Effector CD8-positive, alpha-beta T cell (primary cell): Measurements from ENCODE around the gene PLD1.
"Not testable (repeated sequence)": the region's sequence is repeated elsewhere in the genome, so short reads cannot be mapped to it uniquely, and the experiment has no call there.

Source experiments
- DNase-seq: peaks from one replicate; lab custom pipeline; 2025; lab: John Stamatoyannopoulos, UW

PLD1 gene

DNA sequence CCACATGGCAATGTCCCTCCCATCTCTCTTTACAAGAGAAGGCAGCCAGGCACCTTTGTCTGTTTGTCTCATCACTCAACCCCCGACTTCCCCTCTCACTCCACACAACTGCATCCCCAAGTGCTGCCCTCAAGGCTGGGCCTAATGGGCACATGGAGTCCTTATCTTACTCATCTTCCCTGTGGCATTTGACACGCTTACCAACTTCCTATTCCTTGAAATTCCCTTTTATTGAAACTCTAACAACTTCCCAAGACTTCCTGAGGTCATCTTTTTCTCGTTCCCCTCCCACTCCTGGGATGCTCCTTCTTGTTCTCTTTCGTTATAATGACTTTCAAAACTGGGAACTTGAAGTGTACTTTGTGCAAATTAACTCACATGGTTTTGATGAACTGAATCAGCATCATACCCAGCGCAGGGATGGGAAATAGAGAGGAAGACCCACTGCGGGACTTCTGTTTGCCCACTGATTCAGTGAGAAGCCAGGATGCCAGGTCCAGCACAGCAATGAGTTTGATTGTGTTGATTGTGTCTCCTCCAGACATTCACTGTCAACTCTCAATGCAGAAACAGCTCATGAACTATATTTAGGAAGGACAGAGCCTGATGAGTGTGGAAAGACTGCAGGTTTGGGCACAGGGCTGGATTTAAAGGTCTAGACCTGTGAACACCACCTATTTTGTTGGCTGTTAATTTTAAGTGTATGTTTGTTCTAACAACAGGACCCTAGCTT lies 245.4 kb downstream of the PLD1 start:
- DNase-seq = no peak

DNA sequence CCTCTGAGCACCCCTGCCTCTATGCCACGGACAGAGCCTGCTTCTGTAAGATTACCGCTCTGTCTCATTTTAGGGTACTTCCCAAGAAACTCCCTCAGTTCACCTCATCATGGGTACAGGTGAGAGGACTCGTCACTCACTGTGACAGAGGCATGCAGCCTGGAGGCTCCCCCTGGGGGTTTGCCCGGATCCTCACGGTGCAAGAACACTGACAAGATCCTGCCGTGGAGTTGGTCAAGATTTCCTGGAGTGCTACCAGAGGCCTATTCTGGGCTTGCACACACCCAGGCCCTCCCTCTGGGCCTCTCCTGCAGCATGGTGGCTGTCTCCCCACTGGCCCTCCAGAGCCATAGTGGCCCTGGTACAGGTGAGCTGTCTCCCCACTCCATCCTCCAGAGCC lies 247.0 kb downstream of the PLD1 start:
- DNase-seq = no peak

DNA sequence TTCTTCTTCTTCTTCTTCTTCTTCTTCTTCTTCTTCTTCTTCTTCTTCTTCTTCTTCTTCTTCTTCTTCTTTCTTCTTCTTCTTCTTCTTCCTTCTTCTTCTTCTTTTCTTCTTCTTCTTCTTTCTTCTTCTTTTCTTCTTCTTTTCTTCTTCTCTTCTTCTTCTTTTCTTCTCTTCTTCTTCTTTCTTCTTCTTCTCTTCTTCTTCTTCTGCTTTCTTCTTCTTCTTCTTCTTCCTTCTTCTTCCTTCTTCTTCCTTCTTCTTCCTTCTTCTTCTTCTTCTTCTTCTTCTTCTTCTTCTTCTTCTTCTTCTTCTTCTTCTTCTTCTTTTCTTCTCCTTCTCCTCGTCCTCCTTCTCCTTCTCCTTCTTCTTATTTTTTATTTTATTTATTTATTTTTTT lies 247.8 kb downstream of the PLD1 start:
- DNase-seq = not testable (repeated sequence)

DNA sequence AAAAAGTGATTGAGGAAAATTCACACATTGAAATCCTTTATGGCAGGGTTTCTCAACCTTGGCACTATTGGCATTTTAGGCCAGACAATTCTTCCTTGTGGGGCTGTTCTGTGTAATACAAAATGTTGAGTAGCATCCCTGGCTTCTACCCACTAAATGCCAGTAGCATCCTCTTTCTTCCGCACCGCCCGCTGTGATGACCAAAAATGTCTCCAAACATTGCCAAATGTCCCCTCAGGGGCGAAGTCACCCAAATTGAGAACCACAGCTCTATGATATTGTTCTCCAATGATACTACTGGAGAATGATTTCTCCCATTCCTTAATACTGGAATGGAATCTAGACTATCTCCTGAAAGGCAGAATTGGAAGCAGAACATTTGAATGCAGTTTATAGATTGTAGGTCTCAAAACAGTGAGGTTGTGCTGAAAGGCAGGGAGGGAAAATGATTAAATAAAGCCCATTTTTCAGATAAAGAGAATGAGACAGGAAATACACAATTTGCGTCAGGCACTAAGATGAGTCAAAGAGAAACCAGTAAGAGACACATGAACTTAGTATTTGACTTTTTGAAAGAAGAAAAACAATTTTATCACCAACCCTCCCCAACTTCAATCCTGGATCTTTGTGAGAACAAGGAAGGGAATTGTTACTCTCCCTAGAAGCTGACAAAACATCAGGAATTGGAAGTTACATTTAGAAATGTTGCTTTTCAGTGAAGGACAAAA lies 248.5 kb downstream of the PLD1 start:
- DNase-seq = no peak

DNA sequence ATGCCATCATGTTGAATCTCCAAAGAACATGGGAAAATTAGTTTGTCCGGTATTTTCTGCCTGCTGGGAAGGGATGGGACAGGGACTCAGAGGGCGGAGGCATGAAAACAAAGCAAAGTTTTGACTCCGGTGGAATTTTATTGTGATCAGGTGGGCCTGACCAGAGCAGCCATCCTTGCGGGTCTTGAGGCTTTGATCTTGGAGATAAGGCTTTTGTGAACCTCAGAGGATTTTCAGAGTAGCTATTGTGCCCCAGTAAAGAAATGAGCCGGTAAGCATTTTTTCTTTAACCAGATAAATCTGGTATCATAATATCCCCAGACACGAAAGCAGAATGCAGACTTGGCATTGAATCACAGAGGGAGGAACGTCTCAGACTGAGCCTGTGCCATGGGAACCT lies 250.7 kb downstream of the PLD1 start:
- no peak for DNase-seq

DNA sequence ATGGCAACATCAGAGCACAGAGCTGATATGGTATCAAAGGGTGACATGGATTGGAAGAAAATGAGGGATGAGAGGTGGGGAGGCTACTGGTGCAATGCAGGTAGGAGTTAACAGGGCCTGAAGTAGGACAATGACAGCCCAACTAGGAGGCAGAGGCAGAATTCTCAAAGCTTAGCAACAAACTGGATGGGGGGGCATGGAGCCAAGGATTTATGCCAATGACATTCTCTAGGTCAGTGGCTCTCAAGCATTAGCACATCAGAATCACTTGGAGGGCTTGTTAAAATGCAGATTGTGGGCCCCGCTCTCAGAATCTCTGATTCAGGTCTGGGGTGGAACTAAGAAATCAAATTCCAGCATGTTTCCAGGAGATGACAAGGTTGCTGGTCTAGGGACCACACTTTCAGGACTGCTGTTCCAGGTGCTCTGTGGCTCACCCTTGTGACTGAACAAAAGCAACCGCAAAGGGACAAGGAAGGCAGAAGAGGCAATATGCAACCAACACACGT lies 252.0 kb downstream of the PLD1 start:
- DNase-seq = no peak

DNA sequence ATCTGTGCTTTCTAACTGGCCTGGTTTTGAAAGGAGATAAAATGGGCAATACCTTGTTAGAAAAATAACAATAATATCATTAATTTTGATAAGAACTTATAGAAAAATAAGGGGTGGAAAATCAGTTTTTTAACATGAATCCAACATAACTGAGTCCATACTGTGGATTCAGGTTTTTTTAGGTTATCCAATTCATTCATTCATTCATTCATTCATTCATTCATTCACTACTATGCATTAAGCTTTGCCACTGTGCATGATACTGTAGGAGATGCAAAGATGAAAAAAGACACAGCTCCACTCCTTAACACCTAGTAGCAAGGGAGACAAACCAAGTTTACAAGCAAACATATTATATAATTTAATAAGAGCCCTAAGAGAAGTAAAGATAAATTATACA lies 253.1 kb downstream of the PLD1 start:
- no peak for DNase-seq

DNA sequence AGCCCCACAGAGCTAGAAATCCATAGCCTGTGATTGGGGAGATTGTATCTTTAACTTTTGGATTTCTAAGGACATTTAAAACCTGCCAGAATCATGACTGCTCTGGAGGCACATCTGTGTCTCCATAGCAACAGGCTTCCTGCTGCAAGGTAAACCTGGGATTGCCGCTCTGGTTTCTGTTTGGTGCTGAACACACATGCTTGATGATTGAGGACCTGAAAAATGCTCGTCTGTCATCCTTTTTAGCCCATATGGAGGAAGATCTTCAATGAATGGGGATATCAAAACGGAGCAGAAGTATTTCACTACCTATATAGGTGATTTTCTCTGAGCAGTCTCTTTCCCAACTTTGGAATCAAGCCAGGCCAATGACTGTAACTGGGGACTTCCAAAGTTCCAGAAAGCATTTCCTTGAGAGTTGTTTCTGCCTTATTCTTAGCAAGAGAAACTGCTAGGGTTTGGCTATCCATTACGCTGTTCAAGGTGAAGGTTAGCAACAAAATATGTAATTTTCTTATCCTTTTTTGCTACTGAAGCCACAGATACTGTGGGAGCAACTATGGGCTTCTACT lies 253.6 kb downstream of the PLD1 start:
- no peak for DNase-seq

DNA sequence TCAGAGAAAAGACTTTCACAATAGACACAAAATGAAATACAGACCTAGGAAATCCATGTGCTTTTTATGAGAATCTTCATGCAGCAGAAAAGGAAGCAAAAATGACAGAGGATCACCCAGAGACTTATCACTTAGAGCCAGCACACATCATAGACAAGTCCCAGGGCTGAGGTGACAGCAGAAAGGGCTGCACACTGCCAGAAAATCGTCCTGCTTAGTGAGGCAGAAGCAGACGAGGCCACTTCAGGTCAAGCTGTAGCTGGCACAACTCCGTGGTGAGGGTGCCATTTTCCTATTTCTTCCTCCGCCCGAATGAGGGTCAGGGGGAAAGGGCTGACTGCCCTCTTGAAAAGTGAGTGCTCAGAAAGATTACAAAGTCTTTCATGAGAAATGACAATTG lies 254.1 kb downstream of the PLD1 start:
- DNase-seq = no peak

DNA sequence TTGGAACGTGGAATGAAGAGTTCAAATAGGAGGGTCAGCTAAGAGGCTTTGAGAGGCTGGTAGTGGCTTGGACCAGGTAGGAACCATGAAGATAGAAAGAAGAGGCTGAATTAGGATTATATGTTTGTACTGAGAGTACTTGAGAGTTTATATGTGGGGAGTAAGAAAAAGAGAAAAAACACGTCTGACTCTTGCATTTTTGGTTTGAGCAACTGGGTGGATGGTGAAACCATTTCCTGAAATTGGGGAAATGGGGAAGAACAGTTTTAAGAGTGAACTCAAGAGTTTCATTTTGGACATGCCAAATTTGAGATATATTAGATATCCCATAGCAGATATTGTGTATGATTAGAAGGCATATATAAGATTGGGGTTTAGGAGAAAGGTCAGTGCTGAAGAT lies 257.2 kb downstream of the PLD1 start:
- no peak for DNase-seq

DNA sequence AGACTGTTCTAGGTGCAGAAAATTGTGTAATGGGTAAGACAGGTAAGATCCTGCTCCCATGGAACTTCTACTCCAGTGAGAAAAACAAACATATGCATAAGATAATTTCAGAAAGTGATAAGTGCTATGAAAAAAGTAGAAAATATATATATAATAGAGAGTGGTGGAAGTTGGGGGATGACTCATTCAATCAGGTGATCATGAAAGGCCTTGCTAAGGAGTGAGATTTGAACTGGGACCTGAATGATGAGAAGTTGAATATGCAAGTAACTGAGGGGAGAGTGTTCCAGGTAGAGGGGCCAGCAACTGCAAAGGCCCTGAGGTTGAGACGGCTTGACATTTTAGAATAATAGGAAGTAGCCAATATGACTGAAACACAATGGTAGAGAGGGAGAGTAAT lies 257.8 kb downstream of the PLD1 start:
- no peak for DNase-seq

DNA sequence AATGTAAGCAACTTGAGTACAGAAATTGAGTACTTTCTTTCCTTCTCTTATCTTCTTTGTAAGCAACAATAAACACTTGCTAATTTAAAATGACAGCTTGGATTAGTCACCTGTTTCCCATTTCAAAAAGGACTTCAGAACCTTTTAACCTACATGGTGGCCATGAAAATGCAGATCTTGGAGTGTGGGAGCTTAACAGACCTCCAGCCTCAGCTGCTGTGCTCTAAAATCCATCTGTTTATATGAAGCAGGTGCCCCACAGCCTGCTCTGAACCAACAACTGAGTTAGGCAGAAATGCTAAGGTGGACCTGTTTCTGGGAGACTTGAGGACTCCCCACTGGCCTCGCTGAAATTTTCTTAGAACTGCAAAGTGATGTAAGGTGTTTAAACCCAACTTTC lies 259.0 kb downstream of the PLD1 start:
- no peak for DNase-seq
